PC-9 (cell line): ENCODE measurements around the gene SLC28A1. TPM values are rescaled to one million over a fixed set of nuclear protein-coding genes. Genes with fewer than 3 reads are reported as not detected.

Experiments used
- BruUV-seq: library from RNA; stranded (reverse); fragments of 400-500 nt; replicated peaks from 2 replicates; lab custom pipeline; 2021; lab: Mats Ljungman, UMichigan
- CTCF ChIA-PET: fragments of 300-600 bp; sonication (Branson Sonifier 250); formaldehyde crosslinking; loops from one replicate; lab custom pipeline; 2022; ENCODE audit warnings: antibody characterized with exemption; lab: Charles Lee
- POLR2A ChIA-PET: fragments of 300-600 bp; sonication (Branson Sonifier 250); formaldehyde crosslinking; loops from one replicate; lab custom pipeline; 2022; ENCODE audit warnings: antibody characterized with exemption; ENCODE audit not compliant: unreplicated experiment; lab: Charles Lee
- DNase-seq, 2 experiments: peaks; one replicate each; pipeline versions ENCODE4 v3.0.0 to v3.0.0-alpha.2; 2015 to 2022; ENCODE audit warnings: mixed read lengths in 1 of 2
- H2AFZ ChIP-seq: fragments of 200-600 bp; sonication (generic); 2 replicates; pipeline ENCODE4 v1.8.1; 2017; ENCODE audit warnings: antibody characterized with exemption
- H3F3A ChIP-seq: fragments of 200-600 bp; sonication (generic); 2 replicates; pipeline ENCODE4 v1.8.1; 2017; ENCODE audit warnings: antibody characterized with exemption, mild to moderate bottlenecking, low read depth; ENCODE audit not compliant: insufficient read depth
- H3K27ac ChIP-seq: fragments of 200-600 bp; sonication (generic); 2 replicates; pipeline ENCODE4 v1.6.1; 2016; ENCODE audit warnings: mixed run types
- H3K27me3 ChIP-seq: fragments of 200-600 bp; sonication (generic); 2 replicates; pipeline ENCODE4 v1.6.1; 2016; ENCODE audit warnings: low read depth, mixed run types; ENCODE audit not compliant: insufficient read depth
- H3K36me3 ChIP-seq: fragments of 200-600 bp; sonication (generic); 2 replicates; pipeline ENCODE4 v1.6.1; 2016; ENCODE audit warnings: low read depth, mixed run types
- H3K4me1 ChIP-seq: fragments of 200-600 bp; sonication (generic); replicated peaks from 2 replicates; pipeline ENCODE4 v1.6.1; 2016; ENCODE audit warnings: mixed run types; ENCODE audit not compliant: insufficient read depth
- H3K4me2 ChIP-seq: fragments of 200-600 bp; sonication (generic); 2 replicates; pipeline ENCODE4 v1.6.1; 2017; ENCODE audit warnings: mixed run types
- H3K4me3 ChIP-seq: fragments of 200-600 bp; sonication (generic); 2 replicates; pipeline ENCODE4 v1.6.1; 2016; ENCODE audit warnings: mixed run types
- H3K79me2 ChIP-seq: fragments of 200-600 bp; sonication (generic); 2 replicates; pipeline ENCODE4 v1.6.1; 2017; ENCODE audit warnings: low read depth, mixed run types
- H3K9me2 ChIP-seq: fragments of 200-600 bp; sonication (generic); 2 replicates; pipeline ENCODE4 v1.8.1; 2017; ENCODE audit warnings: mild to moderate bottlenecking; ENCODE audit not compliant: insufficient read depth
- H3K9me3 ChIP-seq: fragments of 200-600 bp; sonication (generic); 2 replicates; pipeline ENCODE4 v1.8.1; 2016; ENCODE audit warnings: low read depth; ENCODE audit not compliant: insufficient read depth
- H4K20me1 ChIP-seq: fragments of 200-600 bp; sonication (generic); 2 replicates; pipeline ENCODE4 v1.8.1; 2017; ENCODE audit not compliant: insufficient read depth
- CTCF ChIP-seq: fragments of 200-600 bp; sonication (generic); conservative IDR thresholded peaks from 2 replicates; pipeline ENCODE4 v1.6.1; 2017; ENCODE audit warnings: mixed run types, antibody characterized with exemption, mild to moderate bottlenecking, moderate library complexity
- EZH2 ChIP-seq: fragments of 200-600 bp; sonication (generic); IDR thresholded peaks from 2 replicates; pipeline ENCODE4 v1.8.0; 2017; ENCODE audit warnings: antibody characterized with exemption, low read depth
- intact Hi-C: fragments of 100-400 bp; cut with micrococcal nuclease; formaldehyde crosslinking; loops from one replicate; pipeline ENCODE4 v1.10.0; 2022; ENCODE audit not compliant: unreplicated experiment
- total RNA-seq: library from RNA; stranded (reverse); gene quantifications from 2 replicates; pipeline ENCODE4 v1.2.3, GENCODE V29; 2021

SLC28A1 gene
- total RNA-seq, 1 experiment from 2014 or later, result 0.70 TPM

GRCh38 chr15:84892786-84893307 is 8.4 kb downstream of the SLC28A1 start:
- Histone ChIP-seq H3K9me2 (no peaks in the 10 kb centered on the region), H3K4me1 (peaks cover 32% of the 10 kb centered on the region), H3K79me2 (no peaks in the 10 kb centered on the region), H2AFZ (no peak overlapping the region), H3F3A (peaks cover 25% of the 10 kb centered on the region), H3K27ac (no peak overlapping the region), H3K9me3 (0 out of 2 replicates have a peak, but pooled peaks cover 4% of the 10 kb centered on the region), H3K4me2 (peak overlapping the region; percentile 71; the same call in 1 of the 2 replicates), H3K36me3 (no peaks in the 10 kb centered on the region), H4K20me1 (no peaks in the 10 kb centered on the region), H3K27me3 (no peaks in the 10 kb centered on the region), H3K4me3 (no peak overlapping the region)
- TF ChIP-seq CTCF, result no peak
- no peak for TF ChIP-seq EZH2
- no TSS peak for BruUV-seq
- intact Hi-C loops, result no loop called here
- DNase-seq, result no peak
- POLR2A ChIA-PET, result no interaction called here
- CTCF ChIA-PET, result no interaction called here

- Histone ChIP-seq H4K20me1 (no peaks in the 10 kb centered on the region), H3K4me2 (peak overlapping the region; percentile 71), H2AFZ (no peak overlapping the region), H3K9me2 (no peaks in the 10 kb centered on the region), H3K36me3 (no peaks in the 10 kb centered on the region), H3K4me3 (no peak overlapping the region), H3K4me1 (peaks cover 32% of the 10 kb centered on the region), H3F3A (peaks cover 25% of the 10 kb centered on the region), H3K79me2 (no peaks in the 10 kb centered on the region), H3K27ac (peak overlapping the region; percentile 72), H3K27me3 (no peaks in the 10 kb centered on the region), H3K9me3 (0 out of 2 replicates have a peak, but pooled peaks cover 4% of the 10 kb centered on the region)
- no peak for DNase-seq
- ChIA-PET POLR2A (no interaction called here), CTCF (no interaction called here)
- TF ChIP-seq CTCF (no peak), EZH2 (no peak)
- BruUV-seq, result no TSS peak
- intact Hi-C loops, result no loop called here
Measured at GRCh38 chr15:84893607-84894006, 9.1 kb downstream of the SLC28A1 start.

GRCh38 chr15:84894736-84895425 is 10.4 kb downstream of the SLC28A1 start:
- no peak for TF ChIP-seq CTCF
- TF ChIP-seq EZH2, result no peak
- Histone ChIP-seq H3F3A (peaks cover 25% of the 10 kb centered on the region), H3K4me2 (peak overlapping the region; percentile 71), H3K79me2 (no peaks in the 10 kb centered on the region), H3K4me1 (peaks cover 32% of the 10 kb centered on the region), H2AFZ (peak overlapping the region; percentile 74), H3K9me2 (no peaks in the 10 kb centered on the region), H3K9me3 (0 out of 2 replicates have a peak, but pooled peaks cover 4% of the 10 kb centered on the region), H3K27ac (peak overlapping the region; percentile 72), H4K20me1 (no peaks in the 10 kb centered on the region), H3K27me3 (no peaks in the 10 kb centered on the region), H3K4me3 (peak overlapping the region; percentile 44; the same call in 1 of the 2 replicates), H3K36me3 (no peaks in the 10 kb centered on the region)
- ChIA-PET POLR2A (interaction anchor here (0.5 kb wide), 1 partner anchor 168 kb away, joined by 3 read pairs; no protein-coding TSS in a partner anchor), CTCF (no interaction called here)
- intact Hi-C loops, result no loop called here
- BruUV-seq, result no TSS peak
- peak; percentile 76 to 94 for DNase-seq
